K562 (cell line): Measurements from ENCODE around the gene CCNL2. TPM values are rescaled to one million over a fixed set of nuclear protein-coding genes. Genes with fewer than 3 reads are reported as not detected.
A peak's percentile ranks its signal among the peaks of the same experiment; 100 is the strongest.

Source experiments
- CREB1 ChIP-seq, 2 experiments: sonication (generic) in 1 of 2; formaldehyde crosslinking in 1 of 2; IDR thresholded peaks; 2 replicates each; pipeline versions ENCODE4 v1.6.1 to v1.8.0; 2012 to 2022; ENCODE audit warnings: inconsistent platforms in 1 of 2, mild to moderate bottlenecking in 1 of 2, missing genetic modification reagents in 1 of 2, moderate library complexity in 1 of 2
- CSDE1 ChIP-seq, 2 experiments: fragments of 450-650 bp; IDR thresholded peaks; 2 replicates each; pipeline ENCODE4 v1.6.1; 2016; ENCODE audit warnings: mild to moderate bottlenecking in 1 of 2
- DACH1 ChIP-seq: fragments of 450-650 bp; IDR thresholded peaks from 2 replicates; pipeline ENCODE4 v1.6.1; 2018; ENCODE audit not compliant: partially characterized antibody
- FOXA1 ChIP-seq: fragments of 450-650 bp; IDR thresholded peaks from 2 replicates; pipeline ENCODE4 v1.6.1; 2016; ENCODE audit warnings: mild to moderate bottlenecking, borderline replicate concordance
- GTF2F1 ChIP-seq: IDR thresholded peaks from 2 replicates; pipeline ENCODE4 v1.6.1; 2011; ENCODE audit warnings: low read depth, low read length, improper control_type of control experiment
- MBD2 ChIP-seq: sonication (generic); IDR thresholded peaks from 2 replicates; pipeline ENCODE4 v1.6.1; 2016; ENCODE audit warnings: low read depth, borderline replicate concordance
- NCOA2 ChIP-seq, 2 experiments: fragments of 450-650 bp; IDR thresholded peaks; 2 replicates each; pipeline ENCODE4 v1.6.1; 2018; ENCODE audit warnings: mild to moderate bottlenecking in 2 of 2, moderate library complexity in 1 of 2; ENCODE audit not compliant: partially characterized antibody in 2 of 2
- PPARD ChIP-seq: fragments of 250-450 bp; sonication (Bioruptor Pico); IDR thresholded peaks from 2 replicates; pipeline ENCODE4 v1.8.0; 2022; ENCODE audit warnings: inconsistent platforms, mild to moderate bottlenecking, moderate library complexity
- SAFB ChIP-seq: fragments of 200-400 bp; formaldehyde crosslinking; IDR thresholded peaks from 2 replicates; pipeline ENCODE4 v1.6.1; 2017; ENCODE audit warnings: low read depth, low read length, borderline replicate concordance
- SRSF1 ChIP-seq: fragments of 200-400 bp; formaldehyde crosslinking; IDR thresholded peaks from 2 replicates; pipeline ENCODE4 v1.6.1; 2017; ENCODE audit warnings: mild to moderate bottlenecking, low read depth, low read length, moderate library complexity
- YY1 ChIP-seq, 3 experiments: IDR thresholded peaks; 2 replicates each; pipeline ENCODE4 v1.6.1; 2011; ENCODE audit warnings: low read length in 2 of 3, mild to moderate bottlenecking in 2 of 3, moderate library complexity in 2 of 3, borderline replicate concordance in 1 of 3, control low read depth in 1 of 3, low read depth in 1 of 3; ENCODE audit not compliant: insufficient read depth in 3 of 3, insufficient replicate concordance in 2 of 3, control insufficient read depth in 1 of 3, insufficient read length in 1 of 3; ENCODE audit errors: extremely low read depth in 1 of 3
- ZC3H11A ChIP-seq: IDR thresholded peaks from 2 replicates; pipeline ENCODE4 v1.6.1; 2012; ENCODE audit warnings: low read depth, low read length, improper control_type of control experiment
- ZKSCAN3 ChIP-seq: fragments of 250-450 bp; sonication (Bioruptor Pico); IDR thresholded peaks from 2 replicates; pipeline ENCODE4 v1.4.0; 2020
- ZNF174 ChIP-seq: fragments of 250-450 bp; sonication (Bioruptor Pico); IDR thresholded peaks from 2 replicates; pipeline ENCODE4 v1.4.0; 2020; ENCODE audit warnings: mild to moderate bottlenecking
- ZNF212 ChIP-seq: fragments of 450-650 bp; formaldehyde crosslinking; IDR thresholded peaks from 2 replicates; pipeline ENCODE4 v1.4.0; 2020; ENCODE audit warnings: mild to moderate bottlenecking
- ZNF347 ChIP-seq: fragments of 450-650 bp; formaldehyde crosslinking; IDR thresholded peaks from 2 replicates; pipeline ENCODE4 v1.4.0; 2020; ENCODE audit warnings: low read depth, mild to moderate bottlenecking, moderate library complexity
- ZNF695 ChIP-seq: fragments of 450-650 bp; formaldehyde crosslinking; IDR thresholded peaks from 2 replicates; pipeline ENCODE4 v1.4.0; 2020; ENCODE audit warnings: mild to moderate bottlenecking, moderate library complexity
- ZNF780A ChIP-seq: fragments of 250-450 bp; sonication (Bioruptor Pico); IDR thresholded peaks from 2 replicates; pipeline ENCODE4 v1.5.0; 2021; ENCODE audit warnings: mild to moderate bottlenecking
- polyA plus RNA-seq, 8 experiments: library from polyadenylated mRNA; depleted of rRNA in 4 of 8; stranded (reverse) in 5 of 8; unstranded in 3 of 8; fragments of >200 nt; fragmentation: Nextera tagmentation in 2 of 8; fragmentation: Illumina TruSeq in 1 of 8; extraction: Ambion mirVana in 2 of 8; extraction: Trizol in 1 of 8; gene quantifications; 2 replicates each; pipeline versions ENCODE4 v1.2.1 to v1.2.3, GENCODE V29; 2011 to 2014; ENCODE audit warnings: inconsistent platforms in 1 of 8, missing spikeins in 1 of 8
- total RNA-seq, 7 experiments: library from RNA; depleted of rRNA in 6 of 7; stranded (reverse); fragments of >200 nt in 6 of 7; fragmentation: Illumina TruSeq in 2 of 7; extraction: Trizol in 2 of 7; gene quantifications; 2 replicates each; pipeline versions ENCODE4 v1.2.1 to v1.2.3, GENCODE V29; 2011 to 2021; ENCODE audit warnings: low replicate concordance in 1 of 7
- TF ChIP-seq, protein P1 (sequence below): fragments of 250-450 bp; sonication (Bioruptor Pico); IDR thresholded peaks from 2 replicates; pipeline ENCODE4 v1.5.0; 2020; ENCODE audit warnings: mild to moderate bottlenecking, borderline replicate concordance
- TF ChIP-seq, protein P2 (sequence below), 3 experiments: IDR thresholded peaks in 2 of 3; conservative IDR thresholded peaks in 1 of 3; 2 replicates each; pipeline ENCODE4 v1.5.1; 2011 to 2012; ENCODE audit warnings: low read length in 3 of 3, mild to moderate bottlenecking in 3 of 3, control low read depth in 2 of 3, improper control_type of control experiment in 1 of 3, inconsistent platforms in 1 of 3, low read depth in 1 of 3, mixed read lengths in 1 of 3, moderate library complexity in 1 of 3; ENCODE audit not compliant: insufficient read depth in 2 of 3
- TF ChIP-seq, protein P3 (sequence below): fragments of 450-650 bp; formaldehyde crosslinking; IDR thresholded peaks from 2 replicates; pipeline ENCODE4 v1.4.0; 2020; ENCODE audit warnings: mild to moderate bottlenecking, moderate library complexity
- TF ChIP-seq, protein P4 (sequence below), 2 experiments: fragments of 450-650 bp in 1 of 2; sonication (generic) in 1 of 2; formaldehyde crosslinking; conservative IDR thresholded peaks; 2 replicates each; pipeline versions ENCODE4 v1.4.0 to v1.8.1; 2020 to 2022; ENCODE audit warnings: mild to moderate bottlenecking in 1 of 2, missing genetic modification reagents in 1 of 2

CCNL2 gene
- total and polyA plus RNA-seq, 9 of the 15 experiments (the other 6 are each of a cell fraction or from before 2014, with no cell fraction given), result 2.8 to 287 (median 94.5) TPM

DNA sequence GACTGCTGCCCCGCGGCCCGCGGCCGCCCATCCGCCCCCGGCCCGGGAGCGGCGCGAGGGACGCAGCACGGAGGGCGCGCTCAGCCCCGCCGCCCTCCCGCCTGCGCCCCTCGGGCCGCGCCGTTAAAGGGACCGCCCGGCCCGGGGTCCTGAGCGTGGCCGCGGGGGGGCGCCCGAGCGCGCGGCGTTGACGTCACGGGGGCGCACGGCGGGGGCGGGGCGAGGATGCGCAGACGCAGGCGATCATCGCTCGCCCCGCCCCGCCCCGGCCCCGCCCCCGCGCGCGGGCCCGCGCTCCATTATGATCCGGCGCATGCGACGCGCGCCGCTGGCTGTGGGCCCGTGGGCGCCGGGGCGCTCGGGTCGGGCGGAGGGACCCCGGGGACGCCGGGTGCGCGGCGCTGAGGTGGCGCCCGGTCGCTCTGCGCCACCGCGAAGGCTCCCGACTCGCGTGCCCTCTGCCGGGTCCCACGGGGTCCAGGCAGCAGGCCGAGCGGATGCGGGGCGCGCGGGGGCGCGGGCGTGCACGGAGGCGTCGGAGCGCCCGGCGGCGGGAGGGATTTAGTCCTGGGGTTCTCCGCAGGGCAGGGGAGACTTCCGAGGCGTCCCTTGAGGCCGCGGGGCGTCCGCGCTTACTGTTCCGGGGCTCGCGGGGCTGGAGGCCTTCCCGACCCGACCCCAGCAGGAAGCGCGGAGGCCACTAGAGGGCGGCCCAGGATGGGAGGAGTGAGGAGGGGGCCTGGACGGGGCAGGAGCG, 49.7 kb downstream of the CCNL2 start, which contains the start of gene DVL1 (continued):
- TF ChIP-seq, protein P1, sequence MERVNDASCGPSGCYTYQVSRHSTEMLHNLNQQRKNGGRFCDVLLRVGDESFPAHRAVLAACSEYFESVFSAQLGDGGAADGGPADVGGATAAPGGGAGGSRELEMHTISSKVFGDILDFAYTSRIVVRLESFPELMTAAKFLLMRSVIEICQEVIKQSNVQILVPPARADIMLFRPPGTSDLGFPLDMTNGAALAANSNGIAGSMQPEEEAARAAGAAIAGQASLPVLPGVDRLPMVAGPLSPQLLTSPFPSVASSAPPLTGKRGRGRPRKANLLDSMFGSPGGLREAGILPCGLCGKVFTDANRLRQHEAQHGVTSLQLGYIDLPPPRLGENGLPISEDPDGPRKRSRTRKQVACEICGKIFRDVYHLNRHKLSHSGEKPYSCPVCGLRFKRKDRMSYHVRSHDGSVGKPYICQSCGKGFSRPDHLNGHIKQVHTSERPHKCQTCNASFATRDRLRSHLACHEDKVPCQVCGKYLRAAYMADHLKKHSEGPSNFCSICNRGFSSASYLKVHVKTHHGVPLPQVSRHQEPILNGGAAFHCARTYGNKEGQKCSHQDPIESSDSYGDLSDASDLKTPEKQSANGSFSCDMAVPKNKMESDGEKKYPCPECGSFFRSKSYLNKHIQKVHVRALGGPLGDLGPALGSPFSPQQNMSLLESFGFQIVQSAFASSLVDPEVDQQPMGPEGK (CRISPR knock-in tag), result no peak
- TF ChIP-seq GTF2F1, result no peak
- no peak for TF ChIP-seq NCOA2 (IDR thresholded peaks at IDR 0.05; ENCODE audit: partially characterized antibody in 2 of 2)
- TF ChIP-seq PPARD (CRISPR knock-in tag), result no peak
- no peak for TF ChIP-seq ZNF212
- no peak for TF ChIP-seq ZC3H11A
- no peak for TF ChIP-seq YY1 (IDR thresholded peaks at IDR 0.05; ENCODE audit: borderline replicate concordance in 1 of 3, control insufficient read depth in 1 of 3, extremely low read depth in 1 of 3, insufficient read depth in 3 of 3, insufficient read length in 1 of 3, insufficient replicate concordance in 2 of 3, low read depth in 1 of 3, low read length in 2 of 3)
- TF ChIP-seq, protein P2, sequence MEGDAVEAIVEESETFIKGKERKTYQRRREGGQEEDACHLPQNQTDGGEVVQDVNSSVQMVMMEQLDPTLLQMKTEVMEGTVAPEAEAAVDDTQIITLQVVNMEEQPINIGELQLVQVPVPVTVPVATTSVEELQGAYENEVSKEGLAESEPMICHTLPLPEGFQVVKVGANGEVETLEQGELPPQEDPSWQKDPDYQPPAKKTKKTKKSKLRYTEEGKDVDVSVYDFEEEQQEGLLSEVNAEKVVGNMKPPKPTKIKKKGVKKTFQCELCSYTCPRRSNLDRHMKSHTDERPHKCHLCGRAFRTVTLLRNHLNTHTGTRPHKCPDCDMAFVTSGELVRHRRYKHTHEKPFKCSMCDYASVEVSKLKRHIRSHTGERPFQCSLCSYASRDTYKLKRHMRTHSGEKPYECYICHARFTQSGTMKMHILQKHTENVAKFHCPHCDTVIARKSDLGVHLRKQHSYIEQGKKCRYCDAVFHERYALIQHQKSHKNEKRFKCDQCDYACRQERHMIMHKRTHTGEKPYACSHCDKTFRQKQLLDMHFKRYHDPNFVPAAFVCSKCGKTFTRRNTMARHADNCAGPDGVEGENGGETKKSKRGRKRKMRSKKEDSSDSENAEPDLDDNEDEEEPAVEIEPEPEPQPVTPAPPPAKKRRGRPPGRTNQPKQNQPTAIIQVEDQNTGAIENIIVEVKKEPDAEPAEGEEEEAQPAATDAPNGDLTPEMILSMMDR (IDR thresholded peaks at IDR 0.05 in 2 of 3, conservative IDR thresholded peaks at IDR 0.05 in 1 of 3; ENCODE audit: insufficient read depth in 2 of 3, low read depth in 1 of 3, low read length in 3 of 3), result peak; percentile 46 to 75 (median 57); a peak in 5 of 6 replicates
- TF ChIP-seq SRSF1, result no peak
- no peak for TF ChIP-seq MBD2
- no peak for TF ChIP-seq CSDE1 (IDR thresholded peaks at IDR 0.05)
- no peak for TF ChIP-seq ZNF780A
- no peak for TF ChIP-seq SAFB
- TF ChIP-seq ZNF347, result no peak
- TF ChIP-seq DACH1, result no peak
- TF ChIP-seq FOXA1, result no peak
- no peak for TF ChIP-seq ZKSCAN3
- TF ChIP-seq, protein P3, sequence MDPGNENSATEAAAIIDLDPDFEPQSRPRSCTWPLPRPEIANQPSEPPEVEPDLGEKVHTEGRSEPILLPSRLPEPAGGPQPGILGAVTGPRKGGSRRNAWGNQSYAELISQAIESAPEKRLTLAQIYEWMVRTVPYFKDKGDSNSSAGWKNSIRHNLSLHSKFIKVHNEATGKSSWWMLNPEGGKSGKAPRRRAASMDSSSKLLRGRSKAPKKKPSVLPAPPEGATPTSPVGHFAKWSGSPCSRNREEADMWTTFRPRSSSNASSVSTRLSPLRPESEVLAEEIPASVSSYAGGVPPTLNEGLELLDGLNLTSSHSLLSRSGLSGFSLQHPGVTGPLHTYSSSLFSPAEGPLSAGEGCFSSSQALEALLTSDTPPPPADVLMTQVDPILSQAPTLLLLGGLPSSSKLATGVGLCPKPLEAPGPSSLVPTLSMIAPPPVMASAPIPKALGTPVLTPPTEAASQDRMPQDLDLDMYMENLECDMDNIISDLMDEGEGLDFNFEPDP, result no peak
- TF ChIP-seq CREB1 (IDR thresholded peaks at IDR 0.05), result peak; percentile 73; the same call in 1 of the 2 replicates
- no peak for TF ChIP-seq CREB1 (CRISPR knock-in tag; IDR thresholded peaks at IDR 0.05)
- TF ChIP-seq, protein P4, sequence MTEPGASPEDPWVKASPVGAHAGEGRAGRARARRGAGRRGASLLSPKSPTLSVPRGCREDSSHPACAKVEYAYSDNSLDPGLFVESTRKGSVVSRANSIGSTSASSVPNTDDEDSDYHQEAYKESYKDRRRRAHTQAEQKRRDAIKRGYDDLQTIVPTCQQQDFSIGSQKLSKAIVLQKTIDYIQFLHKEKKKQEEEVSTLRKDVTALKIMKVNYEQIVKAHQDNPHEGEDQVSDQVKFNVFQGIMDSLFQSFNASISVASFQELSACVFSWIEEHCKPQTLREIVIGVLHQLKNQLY (CRISPR knock-in tag; conservative IDR thresholded peaks at IDR 0.05), result 0 out of 4 replicates have a peak, but pooled peaks of 1 of the 2 experiments have one; percentile 77
- TF ChIP-seq ZNF174 (CRISPR knock-in tag), result no peak
- no peak for TF ChIP-seq ZNF695 (CRISPR knock-in tag)
